SU-DHL-6 (cell line): ENCODE measurements around the gene RIC1.

Source experiments
- EZH2phosphoT487 ChIP-seq: fragments of 200-600 bp; sonication (generic), shearing (Covaris generic); conservative IDR thresholded peaks from 2 replicates; pipeline ENCODE4 v1.6.1; 2018; ENCODE audit warnings: mild to moderate bottlenecking, antibody characterized with exemption, low read length, moderate library complexity, mixed read lengths
- TF ChIP-seq, protein P1 (sequence below): fragments of 200-600 bp; sonication (generic); IDR thresholded peaks from one replicate; pipeline ENCODE4 v1.5.1; 2017; ENCODE audit warnings: antibody characterized with exemption, mild to moderate bottlenecking, low read length, moderate library complexity; ENCODE audit not compliant: insufficient read depth, poor library complexity, severe bottlenecking

GRCh38 chr9:5805478-5805877 is 176.6 kb downstream of the RIC1 start:
- TF ChIP-seq, protein P1, sequence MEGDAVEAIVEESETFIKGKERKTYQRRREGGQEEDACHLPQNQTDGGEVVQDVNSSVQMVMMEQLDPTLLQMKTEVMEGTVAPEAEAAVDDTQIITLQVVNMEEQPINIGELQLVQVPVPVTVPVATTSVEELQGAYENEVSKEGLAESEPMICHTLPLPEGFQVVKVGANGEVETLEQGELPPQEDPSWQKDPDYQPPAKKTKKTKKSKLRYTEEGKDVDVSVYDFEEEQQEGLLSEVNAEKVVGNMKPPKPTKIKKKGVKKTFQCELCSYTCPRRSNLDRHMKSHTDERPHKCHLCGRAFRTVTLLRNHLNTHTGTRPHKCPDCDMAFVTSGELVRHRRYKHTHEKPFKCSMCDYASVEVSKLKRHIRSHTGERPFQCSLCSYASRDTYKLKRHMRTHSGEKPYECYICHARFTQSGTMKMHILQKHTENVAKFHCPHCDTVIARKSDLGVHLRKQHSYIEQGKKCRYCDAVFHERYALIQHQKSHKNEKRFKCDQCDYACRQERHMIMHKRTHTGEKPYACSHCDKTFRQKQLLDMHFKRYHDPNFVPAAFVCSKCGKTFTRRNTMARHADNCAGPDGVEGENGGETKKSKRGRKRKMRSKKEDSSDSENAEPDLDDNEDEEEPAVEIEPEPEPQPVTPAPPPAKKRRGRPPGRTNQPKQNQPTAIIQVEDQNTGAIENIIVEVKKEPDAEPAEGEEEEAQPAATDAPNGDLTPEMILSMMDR = no peak
- no peak for TF ChIP-seq EZH2phosphoT487
